Coronary artery (tissue), 2 donors: ENCODE results near the gene CCDC174.

Experiments used
- DNase-seq: peaks from one replicate; pipeline ENCODE4 v3.0.0-alpha.2; 2017; ENCODE audit warnings: low spot score
- H3K27ac ChIP-seq, 2 donors: fragments of 200-600 bp; sonication (generic); one replicate each; pipeline ENCODE4 v1.5.1; 2016 to 2019
- H3K4me3 ChIP-seq: fragments of 200-600 bp; sonication (generic); 2 replicates; pipeline ENCODE4 v1.5.1; 2016; ENCODE audit warnings: mild to moderate bottlenecking, moderate library complexity
- TF ChIP-seq, protein P1 (sequence below): fragments of 200-600 bp; sonication (generic); IDR thresholded peaks from one replicate; pipeline ENCODE4 v1.5.1; 2019; ENCODE audit warnings: antibody characterized with exemption

CCDC174 gene

DNA sequence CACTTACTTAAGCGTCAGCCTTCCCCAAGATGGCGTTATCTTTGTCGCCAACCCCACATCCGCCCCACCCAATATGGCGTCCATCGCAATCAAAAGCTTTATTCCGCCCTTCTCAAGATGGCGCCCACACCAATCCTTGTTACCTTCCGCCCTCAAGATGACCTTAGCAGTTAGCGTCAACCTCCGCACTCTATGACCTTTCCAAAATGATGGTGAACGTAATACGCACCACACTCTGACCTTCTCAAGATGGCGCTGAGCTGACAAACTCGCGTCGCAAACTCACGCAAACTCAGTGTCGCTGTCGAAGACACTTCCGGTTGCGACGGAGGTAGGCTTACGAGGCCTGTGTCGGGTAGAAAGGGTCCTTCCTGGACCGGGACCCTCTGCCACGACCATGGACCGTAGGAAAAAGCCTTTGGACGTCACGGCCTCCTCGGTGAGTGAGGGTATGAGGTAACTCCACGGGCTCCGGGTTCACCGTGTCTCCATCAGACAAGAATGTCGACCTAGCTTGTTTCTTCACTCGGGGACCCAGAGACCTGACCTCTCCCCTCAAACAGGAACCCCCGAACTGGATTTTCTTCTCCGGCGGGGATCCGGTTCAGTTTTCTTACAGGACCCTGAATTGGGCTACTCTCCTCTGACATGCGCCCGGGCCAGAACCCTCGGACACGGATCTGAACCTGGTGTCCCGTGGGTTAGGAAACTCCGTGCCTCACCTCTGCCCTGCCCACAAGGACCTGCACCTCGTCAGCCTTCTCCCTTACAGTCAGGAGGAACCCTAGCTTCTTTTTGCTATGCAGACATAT, at the start of gene CCDC174:
Gene CCDC174 (plus strand): TSS at position 323 of the 812 bp plus-strand sequence. CDS start 75 bp downstream, at position 398.
- peak; percentile 97 for DNase-seq
- Histone ChIP-seq H3K27ac (peak within 1 kb of the TSS; percentile 89 to 93), H3K4me3 (peak within 1 kb of the TSS; percentile 83)
- TF ChIP-seq, protein P1, sequence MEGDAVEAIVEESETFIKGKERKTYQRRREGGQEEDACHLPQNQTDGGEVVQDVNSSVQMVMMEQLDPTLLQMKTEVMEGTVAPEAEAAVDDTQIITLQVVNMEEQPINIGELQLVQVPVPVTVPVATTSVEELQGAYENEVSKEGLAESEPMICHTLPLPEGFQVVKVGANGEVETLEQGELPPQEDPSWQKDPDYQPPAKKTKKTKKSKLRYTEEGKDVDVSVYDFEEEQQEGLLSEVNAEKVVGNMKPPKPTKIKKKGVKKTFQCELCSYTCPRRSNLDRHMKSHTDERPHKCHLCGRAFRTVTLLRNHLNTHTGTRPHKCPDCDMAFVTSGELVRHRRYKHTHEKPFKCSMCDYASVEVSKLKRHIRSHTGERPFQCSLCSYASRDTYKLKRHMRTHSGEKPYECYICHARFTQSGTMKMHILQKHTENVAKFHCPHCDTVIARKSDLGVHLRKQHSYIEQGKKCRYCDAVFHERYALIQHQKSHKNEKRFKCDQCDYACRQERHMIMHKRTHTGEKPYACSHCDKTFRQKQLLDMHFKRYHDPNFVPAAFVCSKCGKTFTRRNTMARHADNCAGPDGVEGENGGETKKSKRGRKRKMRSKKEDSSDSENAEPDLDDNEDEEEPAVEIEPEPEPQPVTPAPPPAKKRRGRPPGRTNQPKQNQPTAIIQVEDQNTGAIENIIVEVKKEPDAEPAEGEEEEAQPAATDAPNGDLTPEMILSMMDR, result no peak

DNA sequence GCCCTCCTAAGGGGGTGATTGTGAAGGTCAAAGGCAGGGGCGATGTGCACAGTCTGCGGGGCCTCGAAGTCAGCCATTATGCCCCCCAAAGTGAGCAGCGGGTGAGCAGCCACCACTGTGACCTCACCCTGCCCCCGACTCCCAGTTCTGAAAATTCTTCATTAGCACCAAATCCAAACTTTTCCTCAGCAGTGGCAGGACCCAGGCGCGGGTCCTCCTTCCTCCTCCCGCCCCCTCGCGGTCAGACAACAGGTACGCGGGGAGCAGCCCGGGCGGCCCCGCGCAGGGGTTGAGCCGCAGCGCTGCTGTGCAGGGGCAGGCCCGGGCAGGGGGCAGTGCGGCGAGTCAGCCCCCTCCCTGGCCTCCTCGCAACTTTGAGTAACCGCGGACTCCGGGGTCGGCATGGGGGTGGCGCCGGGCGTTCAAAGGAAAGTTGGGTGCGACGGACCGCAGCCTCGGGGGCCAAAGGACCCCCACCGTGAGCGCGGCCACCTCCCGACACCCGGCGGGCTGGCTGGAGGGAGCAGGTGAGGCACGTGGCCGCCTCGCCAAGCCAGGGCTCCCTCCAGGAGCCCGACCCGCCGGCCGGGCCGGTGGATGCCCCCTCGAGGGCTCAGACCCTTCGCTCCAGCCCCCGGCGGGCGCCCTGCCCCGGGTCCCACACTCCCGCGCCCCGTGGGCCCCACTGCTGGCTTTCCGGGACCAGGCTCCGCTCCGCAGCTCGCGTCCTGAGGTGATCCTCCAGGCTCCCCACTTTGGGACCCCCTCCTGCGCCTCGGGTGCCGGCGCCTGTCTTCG, 49.4 kb upstream of the CCDC174 start:
- Histone ChIP-seq H3K27ac (no peak overlapping the region), H3K4me3 (peak overlapping the region; percentile 63)
- no peak for DNase-seq
- TF ChIP-seq, protein P1, result no peak

DNA sequence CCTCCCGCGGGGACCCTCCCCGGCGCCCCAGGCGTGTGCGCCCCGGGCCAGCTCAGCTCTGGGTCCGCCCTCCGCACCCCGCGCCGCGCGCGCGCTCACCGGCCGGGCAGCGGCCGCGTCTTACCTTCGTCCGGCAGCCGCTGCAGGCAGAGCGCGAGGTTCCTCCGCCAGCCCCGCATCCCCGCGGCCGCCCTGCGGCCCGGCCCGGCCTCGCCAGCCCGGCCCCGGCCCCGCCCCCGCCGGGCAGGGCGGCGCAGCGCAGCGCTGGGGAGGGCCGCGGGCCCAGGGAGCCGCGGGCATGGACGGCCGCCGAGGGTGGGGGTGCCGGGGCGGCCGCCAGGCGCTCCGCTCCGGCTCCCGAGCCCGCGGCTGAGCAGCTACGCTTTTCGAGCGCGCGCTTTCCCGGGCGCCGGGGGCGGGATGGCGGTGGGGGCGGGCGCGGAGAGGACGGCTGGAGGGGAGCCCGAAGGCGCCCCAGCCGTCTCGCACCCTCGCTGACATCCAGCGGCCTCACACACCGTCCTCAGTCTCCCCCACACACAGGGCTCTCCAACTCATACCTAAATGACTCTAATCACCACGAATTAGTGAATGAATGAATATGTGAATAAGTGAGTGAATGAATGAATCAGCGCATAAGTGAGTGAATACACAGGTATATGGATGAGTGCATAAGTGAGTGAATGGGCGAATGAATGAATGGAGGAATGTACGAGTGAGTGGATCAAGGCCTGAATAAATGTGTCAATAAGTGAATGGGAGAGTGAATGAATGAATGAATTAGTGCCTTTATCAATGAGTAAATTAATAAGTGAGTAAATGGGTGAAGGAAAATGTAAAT, 48.5 kb upstream of the CCDC174 start:
- Histone ChIP-seq H3K4me3 (peak overlapping the region; percentile 63), H3K27ac (no peak overlapping the region)
- TF ChIP-seq, protein P1, result no peak
- DNase-seq, result no peak

DNA sequence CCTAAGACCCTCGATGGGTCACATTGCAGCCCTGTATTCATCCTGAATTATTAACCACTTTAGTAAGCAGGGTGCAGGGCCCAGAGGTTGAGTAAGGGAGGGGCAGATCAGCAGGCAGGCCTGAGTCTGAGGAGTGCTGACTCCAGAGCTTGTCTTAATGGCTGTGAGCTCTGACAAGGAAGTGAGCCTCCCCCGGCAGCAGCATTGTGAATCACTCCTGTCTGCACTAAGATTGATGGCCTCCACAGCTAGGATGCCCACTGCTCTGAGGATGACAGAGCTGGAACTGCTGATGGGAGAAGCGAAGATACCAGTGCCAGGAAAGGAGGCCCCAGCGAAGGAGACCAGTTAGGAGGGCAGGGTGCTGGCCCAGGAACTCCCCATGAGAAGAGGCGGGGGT, 46.5 kb upstream of the CCDC174 start:
- Histone ChIP-seq H3K27ac (no peak overlapping the region), H3K4me3 (no peak overlapping the region)
- DNase-seq, result no peak
- TF ChIP-seq, protein P1, result no peak

DNA sequence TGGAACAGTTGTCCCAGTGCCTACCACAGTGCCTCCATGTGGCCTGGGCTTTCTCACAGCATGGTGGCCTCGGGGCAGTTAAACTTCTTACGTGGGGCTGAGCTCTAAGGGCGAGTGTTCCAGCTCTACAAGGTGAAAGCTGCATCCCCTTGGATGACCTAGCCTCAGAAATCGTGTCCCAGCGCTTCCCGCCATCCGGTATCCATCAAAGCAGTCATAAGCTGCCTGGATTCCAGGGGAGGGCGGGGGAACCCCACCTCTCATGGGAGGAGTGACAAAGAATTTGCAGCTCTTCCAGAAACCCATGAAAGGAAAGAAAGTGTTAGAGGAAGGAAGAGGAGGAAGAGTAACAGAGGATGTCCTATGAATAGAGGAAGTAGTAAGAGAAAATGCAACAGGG, 45.8 kb upstream of the CCDC174 start:
- no peak overlapping the region for H3K27ac ChIP-seq

DNA sequence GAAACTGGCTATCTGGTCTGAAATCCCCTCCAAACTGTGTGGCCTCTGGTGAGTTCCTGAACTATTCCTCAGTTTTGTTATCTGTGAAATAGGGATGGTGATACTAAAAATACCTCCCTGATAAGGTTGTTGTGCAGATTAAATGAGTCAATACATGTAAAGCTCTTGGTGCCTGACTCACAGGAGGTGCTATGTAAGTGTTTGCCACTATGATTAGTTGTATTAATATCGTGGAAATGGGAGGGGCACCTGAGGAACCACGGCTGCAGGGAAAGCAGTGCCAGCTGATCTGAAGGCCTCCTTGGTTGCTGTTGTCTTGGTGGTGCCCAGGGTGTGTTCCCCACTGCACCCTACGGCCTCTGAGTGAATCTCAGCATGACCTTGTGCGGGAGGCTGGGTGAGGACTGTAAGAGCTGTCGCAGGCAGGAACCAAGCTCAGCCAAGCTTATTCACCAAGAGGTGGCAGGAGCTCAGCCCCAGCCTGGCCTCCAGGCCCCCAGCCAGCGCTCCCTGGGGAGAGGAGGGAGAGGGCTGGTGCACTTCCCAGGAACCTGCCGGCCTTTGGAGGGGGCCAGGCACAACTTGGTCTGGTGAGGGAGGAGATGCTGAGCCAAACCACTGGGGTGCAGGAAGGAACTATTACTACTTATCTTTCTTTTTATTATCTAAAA, 44.8 kb upstream of the CCDC174 start:
- TF ChIP-seq, protein P1, result no peak
- no peak for DNase-seq
- H3K27ac ChIP-seq, result no peak overlapping the region
- H3K4me3 ChIP-seq, result no peak overlapping the region

More for the DNA sequence above, 45.8 kb upstream of the CCDC174 start:
- no peak for DNase-seq
- TF ChIP-seq, protein P1, result no peak
- H3K4me3 ChIP-seq, result no peak overlapping the region
